Fibroblast of mammary gland (primary cell): Measurements from ENCODE around the gene DENND5A.
"Not testable (repeated sequence)": the region's sequence is repeated elsewhere in the genome, so short reads cannot be mapped to it uniquely, and the experiment has no call there.

ENCODE experiments used
- DNase-seq: peaks from one replicate; pipeline ENCODE4 v3.0.0-alpha.2; 2010; ENCODE audit warnings: low read depth
- H3K4me3 ChIP-seq: 2 replicates; pipeline ENCODE4 v1.5.1; 2011; ENCODE audit warnings: low read depth, mild to moderate bottlenecking, low read length, moderate library complexity; ENCODE audit not compliant: control insufficient read depth
- TF ChIP-seq, protein P1 (sequence below): conservative IDR thresholded peaks from 2 replicates; pipeline ENCODE4 v1.5.1; 2011; ENCODE audit warnings: low read depth, low read length, inconsistent platforms; ENCODE audit not compliant: control insufficient read depth, insufficient read depth

The DENND5A gene

GRCh38 chr11:9264316-9265210, 587 bp downstream of the DENND5A start:
- TF ChIP-seq, protein P1, sequence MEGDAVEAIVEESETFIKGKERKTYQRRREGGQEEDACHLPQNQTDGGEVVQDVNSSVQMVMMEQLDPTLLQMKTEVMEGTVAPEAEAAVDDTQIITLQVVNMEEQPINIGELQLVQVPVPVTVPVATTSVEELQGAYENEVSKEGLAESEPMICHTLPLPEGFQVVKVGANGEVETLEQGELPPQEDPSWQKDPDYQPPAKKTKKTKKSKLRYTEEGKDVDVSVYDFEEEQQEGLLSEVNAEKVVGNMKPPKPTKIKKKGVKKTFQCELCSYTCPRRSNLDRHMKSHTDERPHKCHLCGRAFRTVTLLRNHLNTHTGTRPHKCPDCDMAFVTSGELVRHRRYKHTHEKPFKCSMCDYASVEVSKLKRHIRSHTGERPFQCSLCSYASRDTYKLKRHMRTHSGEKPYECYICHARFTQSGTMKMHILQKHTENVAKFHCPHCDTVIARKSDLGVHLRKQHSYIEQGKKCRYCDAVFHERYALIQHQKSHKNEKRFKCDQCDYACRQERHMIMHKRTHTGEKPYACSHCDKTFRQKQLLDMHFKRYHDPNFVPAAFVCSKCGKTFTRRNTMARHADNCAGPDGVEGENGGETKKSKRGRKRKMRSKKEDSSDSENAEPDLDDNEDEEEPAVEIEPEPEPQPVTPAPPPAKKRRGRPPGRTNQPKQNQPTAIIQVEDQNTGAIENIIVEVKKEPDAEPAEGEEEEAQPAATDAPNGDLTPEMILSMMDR = no peak
- H3K4me3 ChIP-seq = peak overlapping the region; percentile 87
- peak; percentile 87 for DNase-seq

GRCh38 chr11:9263840-9264315, 1.3 kb downstream of the DENND5A start:
- DNase-seq = peak; percentile 50
- H3K4me3 ChIP-seq = peak overlapping the region; percentile 87
- TF ChIP-seq, protein P1 = no peak

GRCh38 chr11:9260838-9261146, 4.4 kb downstream of the DENND5A start:
- not testable (repeated sequence) for DNase-seq, H3K4me3 ChIP-seq

- no peak for DNase-seq
- no peak overlapping the region for H3K4me3 ChIP-seq
- TF ChIP-seq, protein P1 = peak; percentile 40
Observed at GRCh38 chr11:9259981-9260837, 4.9 kb downstream of the DENND5A start.

DNA sequence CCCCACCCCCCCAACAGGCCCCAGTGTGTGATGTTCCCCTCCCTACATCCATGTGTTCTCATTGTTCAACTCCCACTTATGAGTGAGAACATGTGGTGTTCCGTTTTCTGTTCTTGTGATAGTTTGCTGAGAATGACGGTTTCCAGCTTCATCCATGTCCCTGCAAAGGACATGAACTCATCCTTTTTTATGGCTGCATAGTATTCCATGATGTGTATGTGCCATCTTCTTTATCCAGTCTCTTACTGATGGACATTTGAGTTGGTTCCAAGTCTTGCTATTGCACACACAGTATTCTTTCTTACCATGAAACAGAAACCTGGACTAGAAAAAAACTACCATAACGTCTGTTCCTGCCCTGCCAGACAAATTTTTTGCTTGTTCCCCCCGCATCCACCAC, 6.9 kb downstream of the DENND5A start:
- not testable (repeated sequence) for DNase-seq, H3K4me3 ChIP-seq

- TF ChIP-seq, protein P1 = no peak
- DNase-seq = no peak
- H3K4me3 ChIP-seq = no peak overlapping the region
Observed at GRCh38 chr11:9254416-9254815, 10.7 kb downstream of the DENND5A start.

- no peak overlapping the region for H3K4me3 ChIP-seq
- no peak for DNase-seq
- TF ChIP-seq, protein P1 = no peak
Observed at GRCh38 chr11:9253086-9253485, 12.1 kb downstream of the DENND5A start.
